K562 (cell line): Measurements from ENCODE around the gene MYL6B. TPM values are rescaled to one million over a fixed set of nuclear protein-coding genes. Genes with fewer than 3 reads are reported as not detected.

ENCODE experiments used
- ATAC-seq: fragments of 200-7000 bp; cut with Tn5 transposase; 3 replicates; pipeline ENCODE4 v1.9.1; 2020; ENCODE audit warnings: moderate library complexity
- Bru-seq: library from RNA; stranded (reverse); fragments of 400-500 nt; gene quantifications from one replicate; lab custom pipeline; 2021; lab: Mats Ljungman, UMichigan
- BruChase-seq, 2 experiments: library from RNA; stranded (reverse); fragments of 400-500 nt; gene quantifications; one replicate each; lab custom pipeline; 2021; lab: Mats Ljungman, UMichigan
- BruUV-seq: library from RNA; stranded (reverse); fragments of 400-500 nt; replicated peaks from 2 replicates; lab custom pipeline; 2021; lab: Mats Ljungman, UMichigan
- CTCF ChIA-PET: fragments of 300-600 bp; formaldehyde crosslinking; extraction: SDS; loops from one replicate; lab custom pipeline; 2021; ENCODE audit warnings: low intra/inter-chr PET ratio; lab: Yijun Ruan, JAX
- POLR2A ChIA-PET: fragments of 300-600, 350-650 bp; sonication (Branson Sonifier 250); formaldehyde crosslinking; extraction: SDS; loops from one replicate; lab custom pipeline; 2021; ENCODE audit warnings: antibody characterized with exemption, inconsistent platforms; lab: Yijun Ruan, JAX
- DNase-seq, 4 experiments: peaks; one replicate each; pipeline versions ENCODE4 v3.0.0 to v3.0.0-alpha.2; 2011 to 2018; ENCODE audit warnings: low spot score in 3 of 4, mixed read lengths in 3 of 4; ENCODE audit errors: extremely low read depth in 1 of 4
- FAIRE-seq: peaks from 2 replicates; lab custom pipeline; 2011; peaks lifted over from hg19 to GRCh38; lab: Jason Lieb, UNC
- H2AFZ ChIP-seq: 2 replicates; pipeline ENCODE4 v1.6.0; 2011; ENCODE audit warnings: low read depth, low read length, control low read depth, inconsistent platforms
- H3K27ac ChIP-seq: fragments of 200-600 bp; 3 replicates; pipeline ENCODE4 v1.8.0; 2011; ENCODE audit warnings: low read depth, mild to moderate bottlenecking, control low read depth, inconsistent platforms, low read length, moderate library complexity, mixed read lengths; ENCODE audit errors: extremely low read depth
- H3K27me3 ChIP-seq, 2 experiments: fragments of 300-600 bp in 1 of 2; 2 replicates in 1 of 2; 3 replicates in 1 of 2; pipeline versions ENCODE4 v1.6.0 to v1.8.0; 2011; ENCODE audit warnings: inconsistent platforms in 2 of 2, low read length in 2 of 2, mild to moderate bottlenecking in 1 of 2, mixed read lengths in 1 of 2, moderate library complexity in 1 of 2; ENCODE audit not compliant: control insufficient read depth in 2 of 2, insufficient read depth in 2 of 2
- H3K36me3 ChIP-seq: fragments of 300-600 bp; 3 replicates; pipeline ENCODE4 v1.8.0; 2011; ENCODE audit warnings: mild to moderate bottlenecking, low read length, inconsistent platforms; ENCODE audit not compliant: control insufficient read depth, insufficient read depth
- H3K4me1 ChIP-seq, 2 experiments: fragments of 200-600 bp in 1 of 2; replicated peaks in 1 of 2; 2 replicates in 1 of 2; 3 replicates in 1 of 2; pipeline versions ENCODE4 v1.5.1 to v1.8.0; 2011; ENCODE audit warnings: inconsistent platforms in 2 of 2, low read length in 2 of 2, mild to moderate bottlenecking in 1 of 2, mixed read lengths in 1 of 2, moderate library complexity in 1 of 2; ENCODE audit not compliant: control insufficient read depth in 2 of 2, insufficient read depth in 2 of 2
- H3K4me2 ChIP-seq: 2 replicates; pipeline ENCODE4 v1.6.1; 2011; ENCODE audit warnings: low read length, control low read depth, inconsistent platforms, mixed read lengths; ENCODE audit not compliant: insufficient read depth
- H3K4me3 ChIP-seq: fragments of 200-600 bp; sonication (generic), shearing (Covaris generic); 2 replicates; pipeline ENCODE4 v1.5.1; 2016; ENCODE audit warnings: control low read depth, inconsistent platforms
- H3K79me2 ChIP-seq: fragments of 200-600 bp; 3 replicates; pipeline ENCODE4 v1.8.0; 2011; ENCODE audit warnings: low read length, inconsistent platforms; ENCODE audit not compliant: control insufficient read depth, insufficient read depth
- H3K9ac ChIP-seq, 2 experiments: 2 replicates each; pipeline versions ENCODE4 v1.6.0 to v1.6.1; 2011; ENCODE audit warnings: low read depth in 2 of 2, low read length in 2 of 2, control low read depth in 1 of 2, inconsistent platforms in 1 of 2, mild to moderate bottlenecking in 1 of 2, mixed read lengths in 1 of 2; ENCODE audit not compliant: insufficient read depth in 1 of 2
- H3K9me1 ChIP-seq: one replicate; pipeline ENCODE4 v1.6.0; 2011; ENCODE audit warnings: inconsistent platforms, mild to moderate bottlenecking, low read length, moderate library complexity; ENCODE audit not compliant: control insufficient read depth, insufficient read depth
- H3K9me3 ChIP-seq: replicated peaks from 2 replicates; pipeline ENCODE4 v1.5.1; 2011; ENCODE audit warnings: low read depth, low read length, inconsistent platforms; ENCODE audit not compliant: control insufficient read depth, insufficient read depth
- H4K20me1 ChIP-seq: replicated peaks from 2 replicates; pipeline ENCODE4 v1.6.1; 2011; ENCODE audit warnings: low read length, inconsistent platforms, mixed read lengths; ENCODE audit not compliant: control insufficient read depth, insufficient read depth
- AFF4 ChIP-seq: sonication (generic); formaldehyde crosslinking; IDR thresholded peaks from 2 replicates; pipeline ENCODE4 v1.8.0; 2023; ENCODE audit warnings: mild to moderate bottlenecking, missing genetic modification reagents
- BMI1 ChIP-seq: fragments of 150-350 bp; IDR thresholded peaks from 2 replicates; pipeline ENCODE4 v1.6.1; 2014; ENCODE audit warnings: low read length
- CCAR2 ChIP-seq: fragments of 200-400 bp; formaldehyde crosslinking; IDR thresholded peaks from 2 replicates; pipeline ENCODE4 v1.6.1; 2017; ENCODE audit warnings: mild to moderate bottlenecking, low read depth, low read length
- FOSL1 ChIP-seq: fragments of 200-800 bp; sonication (Bioruptor generic); conservative IDR thresholded peaks from 2 replicates; pipeline ENCODE4 v1.6.1; 2016; ENCODE audit warnings: missing genetic modification characterization, missing compliant biosample characterization
- GTF2F1 ChIP-seq: IDR thresholded peaks from 2 replicates; pipeline ENCODE4 v1.6.1; 2011; ENCODE audit warnings: low read depth, low read length, improper control_type of control experiment
- IFI16 ChIP-seq: fragments of 250-450 bp; sonication (Bioruptor Pico); IDR thresholded peaks from 2 replicates; pipeline ENCODE4 v2.1.2; 2022; ENCODE audit warnings: mild to moderate bottlenecking, inconsistent platforms
- PKNOX1 ChIP-seq: fragments of 450-650 bp; IDR thresholded peaks from 2 replicates; pipeline ENCODE4 v1.6.1; 2016
- PML ChIP-seq: IDR thresholded peaks from 2 replicates; pipeline ENCODE4 v1.6.1; 2012; ENCODE audit warnings: low read length, inconsistent platforms
- TBL1XR1 ChIP-seq, 2 experiments: IDR thresholded peaks; 2 replicates each; pipeline ENCODE4 v1.6.1; 2012; ENCODE audit warnings: improper control_type of control experiment in 2 of 2, low read length in 2 of 2, mild to moderate bottlenecking in 1 of 2
- WGBS: fragments of 100-300 bp; shearing (Covaris generic); methylation state at CpG from one replicate; pipeline ENCODE4 v1.1.6; 2016; ENCODE audit warnings: low coverage, mixed read lengths; ENCODE audit not compliant: insufficient coverage; ENCODE audit errors: missing lambda C conversion rate; 5-methylcytosine and 5-hydroxymethylcytosine counted together
- in situ Hi-C: fragments of 300-500 bp; cut with MboI; formaldehyde crosslinking; loops from 4 replicates; pipeline ENCODE4 v1.15.0; 2018; ENCODE audit warnings: inconsistent platforms, mixed read lengths
- intact Hi-C: fragments of 100-400 bp; cut with micrococcal nuclease; formaldehyde crosslinking; loops from 2 replicates; pipeline ENCODE4 v1.14.2; 2022
- long read RNA-seq, 3 experiments: library from polyadenylated mRNA in 2 of 3; library from RNA in 1 of 3; unstranded in 2 of 3; stranded (forward) in 1 of 3; transcript quantifications; one replicate each; pipeline ENCODE4 v2.0.0, GENCODE V29; 2019 to 2022
- polyA minus RNA-seq, 3 experiments: library from RNA; depleted of rRNA, polyadenylated mRNA; stranded (reverse); fragments of >200 nt; gene quantifications; 2 replicates each; pipeline ENCODE4 v1.2.3, GENCODE V29; 2011
- polyA plus RNA-seq, 8 experiments: library from polyadenylated mRNA; depleted of rRNA in 4 of 8; stranded (reverse) in 5 of 8; unstranded in 3 of 8; fragments of >200 nt; fragmentation: Nextera tagmentation in 2 of 8; fragmentation: Illumina TruSeq in 1 of 8; extraction: Ambion mirVana in 2 of 8; extraction: Trizol in 1 of 8; gene quantifications; 2 replicates each; pipeline versions ENCODE4 v1.2.1 to v1.2.3, GENCODE V29; 2011 to 2014; ENCODE audit warnings: inconsistent platforms in 1 of 8, missing spikeins in 1 of 8
- total RNA-seq, 7 experiments: library from RNA; depleted of rRNA in 6 of 7; stranded (reverse); fragments of >200 nt in 6 of 7; fragmentation: Illumina TruSeq in 2 of 7; extraction: Trizol in 2 of 7; gene quantifications; 2 replicates each; pipeline versions ENCODE4 v1.2.1 to v1.2.3, GENCODE V29; 2011 to 2021; ENCODE audit warnings: low replicate concordance in 1 of 7

The MYL6B gene
- 35.1 and 55.9 TPM in 2 replicates for total RNA-seq (2011; cell fraction: chromatin; rRNA removed; ENCODE audit: low replicate concordance)
- total RNA-seq (2011; cell fraction: nucleolus; rRNA removed) = 41.3 and 44.7 TPM in 2 replicates
- 39.9 and 49.7 TPM in 2 replicates for total RNA-seq (2011; cell fraction: nucleoplasm; rRNA removed)
- total RNA-seq (2014; rRNA removed) (67.3 and 70.7 TPM in 2 replicates), total RNA-seq (2014; rRNA removed; fragmentation: Illumina TruSeq; extraction: Trizol) (32.9 and 42.8 TPM in 2 replicates), total RNA-seq (2015; rRNA removed; fragmentation: Illumina TruSeq; extraction: Trizol) (65.2 and 69.4 TPM in 2 replicates), total RNA-seq (2021) (77.3 and 95.4 TPM in 2 replicates), polyA plus RNA-seq (2011; rRNA removed) (65.7 and 66.5 TPM in 2 replicates), polyA plus RNA-seq (2014; fragmentation: Illumina TruSeq; extraction: Trizol) (55.7 and 65.2 TPM in 2 replicates), polyA plus RNA-seq (2014; fragmentation: Nextera tagmentation; extraction: Ambion mirVana) (10 to 100 TPM; 48.2 to 68.6 TPM), polyA plus RNA-seq (2014; rRNA removed) (69.7 and 75.5 TPM in 2 replicates), polyA minus RNA-seq (2011; rRNA and poly(A)+ RNA removed) (29.8 and 36.9 TPM in 2 replicates), Bru-seq, nascent RNA (percentile 73 among the genes with signal in this experiment), BruChase-seq, experiment 1, labeled RNA remaining after a 2-hour chase (percentile 71 among the genes with signal in this experiment), BruChase-seq, experiment 2, labeled RNA remaining after a 6-hour chase (percentile 74 among the genes with signal in this experiment)
- polyA plus RNA-seq (2011; cell fraction: cytosol; rRNA removed) = 64.6 and 71.6 TPM in 2 replicates
- 40.3 and 43.8 TPM in 2 replicates for polyA plus RNA-seq (2011; cell fraction: nucleus; rRNA removed)
- 67.7 and 86.1 TPM in 2 replicates for polyA plus RNA-seq (2012)
- 14.5 and 23.7 TPM in 2 replicates for polyA minus RNA-seq (2011; cell fraction: cytosol; rRNA and poly(A)+ RNA removed)
- 14.0 and 19.5 TPM in 2 replicates for polyA minus RNA-seq (2011; cell fraction: nucleus; rRNA and poly(A)+ RNA removed)
- long read RNA-seq, experiment 1, transcript MYL6B-208 (3 exons, 322 nt) = major isoform, 10 of 57 reads
- long read RNA-seq, experiment 1, partial matches to known transcripts = 18 of 57 reads
- long read RNA-seq, experiment 1, other reads (novel, unspliced or antisense) = 25 of 57 reads
- long read RNA-seq, experiment 2, partial matches to known transcripts = 17 of 47 reads
- long read RNA-seq, experiment 2, other reads (novel, unspliced or antisense) = 29 of 47 reads
- long read RNA-seq, experiment 3, partial matches to known transcripts = 2 of 35 reads
- long read RNA-seq, experiment 3, other reads (novel, unspliced or antisense) = 29 of 35 reads

- Histone ChIP-seq H3K9me1 (no peaks in the 10 kb centered on the region), H3K27me3 (no peaks in the 10 kb centered on the region), H3K9ac (peak within 1 kb of the TSS; percentile 88 to 91), H3K79me2 (peaks cover 27% of the 10 kb centered on the region), H4K20me1 (no peaks in the 10 kb centered on the region), H3K4me3 (peak within 1 kb of the TSS; percentile 55), H3K27ac (peak within 1 kb of the TSS; percentile 96), H3K4me2 (peak within 1 kb of the TSS; percentile 91), H3K4me1 (peaks cover 35 to 40% of the 10 kb centered on the region in 2 experiments; a peak in 4 of 5 replicates), H3K9me3 (no peaks in the 10 kb centered on the region), H2AFZ (peak within 1 kb of the TSS; percentile 89), H3K36me3 (peaks cover 24% of the 10 kb centered on the region; the same call in 2 of the 3 replicates)
- ATAC-seq (peak; percentile 86), DNase-seq (peak; percentile 85 to 97 (median 90)), FAIRE-seq (peak; percentile 91)
- POLR2A ChIA-PET = interaction anchor here (0.6 to 1.8 kb wide), 10 partner anchors 9 to 37 kb away, joined by 3 to 13 read pairs (median 4); partner anchors contain the start of genes SMARCC2 and ZC3H10
- intact Hi-C loops = no loop called here
- no TSS peak for BruUV-seq
- CTCF ChIA-PET = no interaction called here
- in situ Hi-C loops = no loop called here
- WGBS = under 1% methylated on average over 37 of the region's 37 CpGs
- TF ChIP-seq IFI16 (CRISPR knock-in tag) (no peak), BMI1 (no peak), PML (peak; percentile 65), TBL1XR1 (IDR thresholded peaks at IDR 0.05; ENCODE audit: low read length in 2 of 2) (no peak; a peak in 1 of 4 replicates), AFF4 (CRISPR knock-in tag) (peak; percentile 63; the same call in 1 of the 2 replicates), CCAR2 (no peak), GTF2F1 (no peak), PKNOX1 (0 out of 2 replicates have a peak, but pooled peaks have one; percentile 6), FOSL1 (tag) (peak; percentile 91)
Observed at GRCh38 chr12:56152132-56152755, at the start of gene MYL6B. MYL6B (plus strand) TSS chr12:56152587; CDS start chr12:56153919, 1,332 bp downstream.
